HG03469 (cell line): ENCODE data around the gene TRMT2A.

ENCODE experiments used
- ATAC-seq: cut with Tn5 transposase; IDR thresholded peaks from one replicate; pipeline ENCODE4 v1.9.1; 2021; ENCODE audit warnings: mild to moderate bottlenecking, moderate library complexity, moderate number of reproducible peaks; ENCODE audit not compliant: unreplicated experiment

Gene TRMT2A

DNA sequence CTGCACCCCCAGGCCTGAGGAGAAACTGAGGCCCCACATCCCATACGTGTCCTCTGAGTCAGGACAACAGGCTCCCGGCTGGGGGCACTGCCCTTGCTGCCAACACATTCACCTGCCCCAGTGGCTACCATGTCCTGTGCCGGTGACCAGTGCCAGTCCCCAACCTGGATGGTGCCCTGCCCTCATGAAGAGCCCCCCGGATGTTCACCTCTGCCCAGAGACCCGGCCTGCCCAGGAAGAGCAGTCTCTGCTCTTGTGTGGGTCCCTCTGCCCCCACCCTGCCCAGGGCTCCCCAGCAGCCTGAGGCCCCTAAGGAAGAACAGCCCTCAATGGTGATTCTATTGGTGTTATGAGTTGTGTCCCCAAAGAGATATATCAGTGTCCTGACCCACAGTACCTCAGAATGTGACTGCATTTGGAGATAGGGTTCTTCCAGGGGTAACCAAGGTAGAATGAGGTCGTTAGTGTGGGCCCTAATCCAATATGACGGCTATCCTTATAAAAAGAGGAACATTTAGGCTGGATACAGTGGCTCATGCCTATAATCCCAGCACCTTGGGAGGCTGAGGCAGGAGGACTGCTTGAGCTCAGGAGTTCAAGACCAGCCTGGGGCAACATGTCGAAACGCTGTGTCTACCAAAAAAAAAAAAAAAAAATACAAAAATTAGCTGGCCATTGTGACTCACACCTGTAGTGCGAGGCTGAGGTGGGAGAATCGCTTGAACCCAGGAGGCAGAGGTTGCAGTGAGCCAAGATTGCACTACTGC lies 50.2 kb downstream of the TRMT2A start:
- no peak for ATAC-seq

DNA sequence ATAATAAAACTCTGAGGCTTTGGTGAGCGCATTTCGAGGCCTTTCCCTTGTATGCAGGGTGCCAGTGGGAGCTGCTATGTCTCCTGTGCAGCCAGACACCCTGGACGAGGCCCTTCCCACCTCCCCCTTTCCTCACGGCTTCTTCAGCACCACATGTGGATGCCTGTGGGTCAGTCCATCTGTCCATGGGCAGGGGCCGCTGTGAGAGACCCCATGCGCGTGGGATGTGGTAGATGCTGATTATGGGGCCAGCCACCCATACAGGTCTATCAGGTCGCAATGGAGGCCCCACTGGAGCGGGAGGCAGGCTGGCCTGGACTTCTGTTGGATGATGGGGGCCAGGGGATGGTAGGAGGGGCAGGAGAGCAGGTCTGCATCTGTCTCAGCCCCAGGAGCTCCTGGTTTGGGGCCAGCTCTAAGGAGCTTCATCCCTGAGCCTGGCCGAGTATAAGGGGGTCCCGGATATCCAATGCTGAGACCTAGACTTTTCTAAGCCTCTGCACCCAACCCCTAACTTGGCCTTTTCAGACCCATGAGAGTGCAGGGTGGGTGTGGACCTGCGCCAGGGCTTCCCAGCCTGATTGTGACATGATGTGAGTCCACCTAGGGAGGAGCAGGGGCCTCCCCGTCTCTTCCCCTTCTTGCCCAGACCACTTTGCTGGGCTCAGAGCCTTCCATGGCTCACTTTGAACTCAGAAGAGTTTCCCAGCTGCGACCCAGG lies 51.0 kb downstream of the TRMT2A start:
- ATAC-seq, result no peak

GRCh38 chr22:20064545-20065262 lies 52.3 kb downstream of the TRMT2A start:
- ATAC-seq, result no peak

GRCh38 chr22:20064140-20064480 lies 52.9 kb downstream of the TRMT2A start:
- no peak for ATAC-seq

DNA sequence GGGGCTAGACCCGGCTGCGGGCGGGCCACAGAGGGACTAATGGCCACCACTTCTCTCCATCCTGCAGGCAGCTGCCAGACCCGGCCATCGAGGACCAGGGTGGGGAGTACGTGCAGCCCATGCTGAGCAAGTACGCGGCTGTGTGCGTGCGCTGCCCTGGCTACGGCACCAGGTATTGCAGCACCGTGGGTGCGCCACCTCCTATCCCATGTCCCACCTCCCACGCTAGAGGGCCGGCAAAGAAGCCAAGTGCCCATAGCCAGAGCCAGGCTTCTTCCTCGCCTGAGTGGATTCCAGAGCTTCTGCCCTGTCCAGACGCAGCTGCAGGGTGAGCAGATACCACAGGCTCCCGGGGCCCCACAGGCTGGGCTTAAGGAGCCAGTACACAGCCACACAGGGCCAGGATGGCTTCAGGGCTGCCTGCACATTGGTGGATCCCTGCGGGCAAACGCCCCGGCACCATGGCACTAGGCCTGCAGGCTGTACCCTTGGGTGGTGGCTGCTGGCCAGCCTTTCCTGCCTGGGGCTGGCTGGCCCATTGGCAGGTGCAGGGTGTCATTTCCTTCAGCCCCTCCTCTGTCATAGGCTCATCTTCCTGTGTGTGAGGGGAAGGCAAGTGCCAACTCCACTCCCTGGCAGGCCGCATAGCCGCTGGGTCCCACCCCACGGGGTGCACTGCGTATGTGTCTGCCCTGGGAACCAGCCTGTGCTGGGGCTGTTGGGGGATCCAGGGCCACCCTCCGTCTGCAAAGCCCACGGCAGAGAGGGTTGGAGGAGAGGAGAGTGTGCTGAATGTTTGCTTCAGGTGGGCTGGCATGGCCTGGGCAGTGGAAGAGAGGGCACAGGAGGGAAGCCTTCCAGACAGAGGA lies 53.5 kb downstream of the TRMT2A start:
- no peak for ATAC-seq

DNA sequence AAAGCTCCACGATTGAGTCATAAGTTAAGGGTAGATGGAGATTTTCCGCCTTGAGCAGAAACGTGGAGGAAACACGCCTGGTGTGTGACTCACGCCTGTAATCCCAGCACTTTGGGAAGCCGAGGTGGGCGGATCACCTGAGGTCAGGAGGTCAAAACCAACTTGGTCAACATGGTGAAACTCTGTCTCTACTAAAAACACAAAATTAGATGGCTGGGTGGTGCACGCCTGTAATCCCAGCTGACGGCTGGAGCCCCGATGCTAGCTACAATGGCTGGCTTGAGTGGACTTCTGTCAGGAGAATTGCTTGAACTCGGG lies 54.3 kb downstream of the TRMT2A start:
- no peak for ATAC-seq

- ATAC-seq, result no peak
Measured at GRCh38 chr22:20062043-20062765, 54.8 kb downstream of the TRMT2A start.
